ENCODE results near the gene WNT7A.

WNT7A gene

GRCh38 chr3:13841141-13841540 lies 38.7 kb downstream of the WNT7A start:
- H3K4me3 ChIP-seq (ENCODE audit: low read depth, low read length): no peak overlapping the region
- TF ChIP-seq CTCF (conservative IDR thresholded peaks at IDR 0.05; ENCODE audit: low read depth, low read length): no peak
- DNase-seq (ENCODE audit: low read depth): no peak

- no peak for TF ChIP-seq CTCF (conservative IDR thresholded peaks at IDR 0.05; ENCODE audit: low read depth, low read length)
- H3K4me3 ChIP-seq (ENCODE audit: low read depth, low read length): no peak overlapping the region
- DNase-seq (ENCODE audit: low read depth): no peak
Observed at GRCh38 chr3:13840456-13840855, 39.4 kb downstream of the WNT7A start.

GRCh38 chr3:13839726-13840340 lies 40.0 kb downstream of the WNT7A start:
- no peak for TF ChIP-seq CTCF (conservative IDR thresholded peaks at IDR 0.05; ENCODE audit: low read depth, low read length)
- no peak for DNase-seq (ENCODE audit: low read depth)
- no peak overlapping the region for H3K4me3 ChIP-seq (ENCODE audit: low read depth, low read length)

GRCh38 chr3:13839253-13839652 lies 40.6 kb downstream of the WNT7A start:
- no peak for TF ChIP-seq CTCF (conservative IDR thresholded peaks at IDR 0.05; ENCODE audit: low read depth, low read length)
- DNase-seq (ENCODE audit: low read depth): no peak
- no peak overlapping the region for H3K4me3 ChIP-seq (ENCODE audit: low read depth, low read length)

GRCh38 chr3:13838421-13838820 lies 41.5 kb downstream of the WNT7A start:
- H3K4me3 ChIP-seq (ENCODE audit: low read depth, low read length): no peak overlapping the region
- DNase-seq (ENCODE audit: low read depth): no peak
- no peak for TF ChIP-seq CTCF (conservative IDR thresholded peaks at IDR 0.05; ENCODE audit: low read depth, low read length)

- TF ChIP-seq CTCF (conservative IDR thresholded peaks at IDR 0.05; ENCODE audit: low read depth, low read length): no peak
- no peak overlapping the region for H3K4me3 ChIP-seq (ENCODE audit: low read depth, low read length)
- no peak for DNase-seq (ENCODE audit: low read depth)
Observed at GRCh38 chr3:13837751-13838150, 42.1 kb downstream of the WNT7A start.

All from choroid plexus epithelial cell (primary cell).